Activated CD8-positive, alpha-beta memory T cell treated with anti-CD3 and anti-CD28 coated beads, Interleukin-2, amount 50 U/mL, for 1 hour (primary cell): ENCODE data around the gene CASK.

Experiments used
- DNase-seq: peaks from one replicate; pipeline ENCODE4 v3.0.0-alpha.2; 2020; ENCODE audit errors: extremely low read depth

CASK gene

DNA sequence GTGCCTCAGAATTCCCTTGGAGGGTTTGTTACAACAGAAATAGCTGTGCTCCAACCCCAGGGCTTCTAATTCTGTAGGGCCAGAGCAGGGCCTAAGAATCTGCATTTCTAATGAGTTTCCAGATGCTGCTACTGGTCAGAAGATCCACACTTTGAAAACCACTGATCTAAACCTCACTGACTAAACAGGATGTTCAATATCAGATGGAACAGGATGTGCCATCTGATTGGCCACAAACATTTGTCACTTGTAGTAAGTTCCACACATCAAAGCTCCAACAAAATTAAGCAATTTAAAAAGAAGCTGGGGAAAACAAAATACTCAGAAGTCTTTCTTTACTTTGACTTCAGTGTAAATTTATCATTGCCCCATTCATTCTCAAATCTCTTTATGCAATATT, 14.3 kb downstream of the CASK start:
- no peak for DNase-seq

DNA sequence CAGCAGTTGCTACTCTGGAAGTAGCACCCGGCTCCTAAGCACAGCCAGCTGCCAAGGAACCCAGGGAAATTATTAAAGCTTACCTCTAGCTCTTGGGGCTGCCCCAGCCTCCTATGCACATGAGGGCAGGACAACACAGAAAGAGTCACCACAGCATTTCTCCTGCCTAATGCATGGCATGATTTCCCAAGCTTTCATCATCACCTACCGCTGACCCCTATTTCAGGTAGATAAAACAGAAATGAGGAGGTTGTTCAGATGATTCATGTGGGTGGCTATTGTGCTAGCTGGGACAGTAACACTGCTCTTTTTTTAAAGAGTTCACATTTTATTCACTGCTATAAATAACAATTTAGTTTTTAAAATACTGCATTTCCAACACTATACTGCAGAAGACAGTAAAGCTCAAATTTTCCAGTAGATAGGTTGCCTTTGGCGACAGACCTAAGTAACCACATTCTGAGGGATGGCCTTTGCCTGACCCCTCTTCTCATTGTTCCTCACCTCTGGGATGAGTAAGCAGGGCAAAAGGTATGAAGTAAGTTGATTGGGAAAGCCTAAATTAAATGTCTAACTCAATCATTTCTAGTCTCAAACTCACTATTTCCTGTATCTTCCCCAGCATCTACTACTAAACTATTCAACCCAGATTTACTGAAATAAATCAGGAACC, 16.7 kb downstream of the CASK start:
- DNase-seq: no peak

DNA sequence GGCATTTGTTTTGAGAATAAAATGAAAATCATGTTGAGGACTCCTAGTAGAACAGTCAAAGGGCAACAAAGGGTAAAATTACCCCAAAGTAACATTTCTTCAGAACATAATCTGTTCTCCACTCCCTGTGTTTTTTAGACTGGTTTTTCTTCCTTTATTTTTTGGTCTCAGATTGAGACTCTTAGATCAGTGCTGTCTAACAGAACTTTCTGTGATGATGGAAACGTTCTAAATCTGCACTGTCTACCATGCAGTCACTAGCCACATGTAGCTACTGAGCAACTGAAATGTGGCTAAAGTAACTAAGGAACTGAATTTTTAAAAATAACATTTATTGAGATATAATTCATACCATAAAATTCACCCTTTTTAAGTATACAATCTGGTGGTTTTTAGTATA, 19.8 kb downstream of the CASK start:
- DNase-seq: no peak

DNA sequence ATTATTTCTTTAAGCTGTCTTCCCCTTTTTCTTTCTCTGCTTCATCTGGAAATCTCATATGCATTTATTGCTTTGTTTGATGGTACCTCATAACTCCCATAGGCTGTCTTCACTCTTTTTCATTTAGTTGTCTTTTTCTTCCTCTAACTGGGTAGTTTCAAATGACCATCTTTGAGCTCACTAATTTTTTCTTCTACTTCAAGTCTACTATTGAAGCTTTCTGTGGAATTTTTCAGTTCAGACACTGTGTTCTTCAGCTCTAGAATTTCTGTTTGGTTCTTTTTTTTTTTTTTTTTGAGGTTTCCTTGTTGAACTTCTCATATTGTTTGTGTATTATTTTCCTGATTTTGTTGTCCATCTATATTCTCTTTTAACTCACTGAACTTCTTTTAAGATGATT, 23.0 kb downstream of the CASK start:
- DNase-seq: no peak

DNA sequence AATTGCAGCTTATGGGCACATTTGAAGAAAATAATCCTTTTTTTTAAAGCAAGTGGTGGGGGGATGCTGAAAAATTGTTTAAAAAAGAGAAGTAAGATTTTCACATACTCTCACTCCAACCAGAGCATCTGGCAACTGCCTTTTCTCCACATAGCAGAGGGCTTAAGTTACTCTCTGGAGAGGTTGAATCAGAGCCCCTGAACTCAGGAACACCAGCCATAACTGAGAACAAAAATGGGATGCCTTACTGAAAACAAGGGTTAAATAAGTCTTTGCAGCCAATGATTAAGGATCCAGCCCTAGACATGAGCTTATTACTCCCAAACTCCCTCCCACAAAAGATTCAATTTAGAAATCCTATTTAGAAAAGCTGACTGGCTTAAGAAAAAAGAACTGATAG, 27.5 kb downstream of the CASK start:
- no peak for DNase-seq

DNA sequence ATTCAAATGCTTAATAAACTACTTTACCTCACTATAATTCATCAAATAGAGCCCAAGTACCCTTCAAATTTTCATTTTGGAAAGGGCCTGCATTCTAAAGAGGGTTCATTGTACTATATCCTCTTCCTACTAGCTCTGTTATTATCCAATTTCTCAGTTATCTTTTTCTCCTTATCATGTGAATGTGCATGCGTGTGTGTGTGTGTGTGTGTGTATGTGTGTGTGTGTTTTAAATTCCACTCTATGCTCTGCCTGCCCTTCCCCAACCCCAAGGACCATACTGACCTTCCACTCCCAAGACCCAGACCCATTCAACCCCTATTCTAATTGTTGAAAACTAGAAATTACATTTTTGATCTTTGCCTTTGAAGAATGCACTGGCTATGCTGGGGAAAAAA, 33.3 kb downstream of the CASK start:
- no peak for DNase-seq

DNA sequence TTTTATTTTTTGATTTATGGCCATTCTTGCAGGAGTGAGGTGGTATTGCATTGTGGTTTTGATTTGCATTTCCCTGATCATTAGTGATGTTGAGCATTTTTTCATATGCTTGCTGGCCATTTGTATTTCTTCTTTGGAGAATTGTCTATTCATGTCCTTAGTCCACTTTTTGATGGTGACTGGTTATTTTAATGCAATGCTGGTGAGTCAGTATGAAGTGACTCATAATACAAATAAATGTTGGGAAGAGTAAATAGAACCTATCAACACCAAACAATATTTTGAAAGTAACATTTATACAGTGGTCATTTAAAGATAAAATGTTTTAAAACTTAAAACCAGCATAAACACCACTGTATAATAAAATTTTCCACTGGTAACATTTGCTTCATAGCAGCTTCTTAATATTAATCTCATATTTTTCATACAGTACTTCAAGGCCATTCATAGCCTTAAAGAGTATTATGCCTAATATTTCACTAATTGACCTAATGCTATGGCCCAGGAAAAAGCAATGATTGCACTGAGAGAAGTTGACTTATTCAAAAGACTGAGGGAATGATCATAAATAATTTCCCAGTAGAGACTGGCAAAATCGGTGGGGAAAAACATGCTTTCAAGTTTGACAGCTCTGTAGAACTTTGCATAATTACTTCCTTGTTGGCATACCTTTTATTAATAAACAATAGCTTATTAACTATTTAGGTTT, 33.9 kb downstream of the CASK start:
- DNase-seq: no peak

DNA sequence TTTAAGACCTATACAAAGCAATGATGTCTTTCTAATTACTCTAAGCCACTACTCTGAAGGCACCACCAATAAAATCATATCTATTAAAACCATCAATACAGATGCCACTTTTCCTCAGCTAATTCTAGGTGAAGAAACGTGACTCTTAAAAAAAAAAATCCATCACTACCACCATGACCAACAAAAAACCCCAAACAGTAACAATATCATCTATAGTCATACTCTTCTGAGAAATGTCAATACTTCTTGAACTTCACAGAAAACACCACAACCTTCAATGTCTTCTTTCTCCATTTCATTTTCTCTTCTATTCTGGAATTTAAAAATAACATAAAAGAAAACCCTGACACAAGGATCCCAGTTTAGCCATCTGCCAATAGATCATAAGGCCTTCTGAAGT, 35.7 kb downstream of the CASK start:
- no peak for DNase-seq

DNA sequence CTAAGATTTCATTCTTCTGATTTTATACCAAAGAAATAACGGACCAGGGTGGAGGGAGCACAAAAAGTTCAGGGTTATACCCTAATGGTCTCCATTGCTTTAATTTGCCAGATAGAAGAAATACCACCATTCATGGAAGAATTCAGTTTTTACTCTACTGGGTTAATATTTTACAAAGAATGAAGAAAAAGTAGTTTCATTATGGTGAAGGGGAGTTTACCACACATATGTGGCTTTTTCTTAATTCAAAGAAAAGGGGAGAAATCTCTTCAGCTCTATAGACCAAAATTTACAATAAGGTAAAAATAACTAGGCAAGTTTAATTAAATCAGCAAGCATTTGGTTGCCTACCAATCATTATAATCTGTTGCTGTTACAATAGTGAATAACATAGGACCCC, 37.6 kb downstream of the CASK start:
- no peak for DNase-seq

DNA sequence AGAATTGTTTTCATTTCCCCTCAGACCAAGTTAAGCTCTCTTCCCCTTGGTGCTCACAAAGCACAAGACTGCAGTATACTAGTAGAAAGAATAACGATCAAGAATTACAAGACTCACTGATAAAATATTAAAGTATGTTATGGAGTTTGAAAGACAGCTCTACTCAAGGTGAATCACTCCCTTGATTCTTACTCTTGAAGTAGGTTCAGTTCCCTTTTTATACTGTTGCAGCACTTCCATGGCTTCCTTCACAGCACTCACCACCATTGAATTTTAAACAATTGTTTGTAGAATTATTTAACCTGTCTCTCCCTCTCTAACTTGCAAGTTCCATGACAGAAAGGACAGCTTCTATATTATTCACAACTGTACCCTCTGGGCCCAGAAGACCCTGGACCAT, 42.2 kb downstream of the CASK start:
- DNase-seq: no peak

DNA sequence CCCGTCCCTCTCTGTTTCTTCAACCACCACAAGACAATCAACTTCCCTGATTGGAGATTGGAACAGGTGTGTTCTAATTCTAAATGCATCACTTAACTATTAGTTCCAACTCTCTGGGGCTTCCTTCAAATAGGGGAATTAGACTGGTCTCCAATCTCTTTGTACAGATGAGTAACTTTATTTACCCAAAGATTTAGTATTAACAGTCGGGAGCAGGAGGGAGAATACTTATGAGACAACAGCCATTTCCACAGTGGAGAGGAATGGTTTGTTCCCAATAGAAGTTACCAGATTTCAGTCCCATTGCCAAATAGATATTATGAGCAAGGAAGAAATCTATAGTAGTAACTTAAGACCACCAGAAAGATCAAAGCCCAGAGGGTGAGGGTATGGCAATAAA, 46.2 kb downstream of the CASK start:
- no peak for DNase-seq

DNA sequence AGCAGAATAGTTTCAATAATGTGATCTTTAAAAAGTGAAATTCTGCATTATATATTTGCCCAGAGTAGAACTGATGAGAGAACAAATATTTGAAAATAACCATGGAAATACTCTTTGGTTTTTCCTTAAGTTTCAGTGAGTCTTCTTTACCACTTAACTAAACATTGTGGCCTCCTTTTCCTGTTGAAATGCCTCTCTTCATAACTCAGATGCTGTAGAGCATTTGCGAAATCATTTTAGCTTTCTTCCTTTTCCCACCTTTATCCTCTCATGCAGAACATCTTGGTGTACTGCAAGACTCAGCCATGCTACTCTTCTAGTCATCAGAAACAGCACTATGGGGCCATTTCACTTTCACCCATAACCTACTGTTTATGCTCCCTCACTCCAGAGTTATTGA, 48.2 kb downstream of the CASK start:
- no peak for DNase-seq

DNA sequence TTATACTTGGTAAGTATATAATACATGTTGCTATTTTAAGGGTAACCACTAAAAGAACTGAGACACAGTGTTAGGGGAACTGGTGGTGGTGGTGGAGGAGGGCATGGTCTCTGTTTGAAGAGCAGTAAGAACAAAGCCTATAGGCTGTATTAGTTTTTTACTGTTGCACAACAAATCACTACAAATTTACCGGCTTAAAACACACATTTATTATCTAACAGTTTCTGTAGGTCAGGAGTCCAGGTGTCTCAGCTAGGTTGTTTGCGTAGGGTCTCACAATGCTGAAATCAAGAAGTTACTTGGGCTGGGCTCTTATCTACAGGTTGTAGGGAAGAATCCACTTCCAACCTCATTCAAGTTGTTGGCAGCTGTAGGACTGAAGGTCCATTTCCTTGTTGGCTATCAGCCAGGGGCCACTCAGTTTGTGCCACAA, 52.6 kb downstream of the CASK start:
- DNase-seq: no peak

DNA sequence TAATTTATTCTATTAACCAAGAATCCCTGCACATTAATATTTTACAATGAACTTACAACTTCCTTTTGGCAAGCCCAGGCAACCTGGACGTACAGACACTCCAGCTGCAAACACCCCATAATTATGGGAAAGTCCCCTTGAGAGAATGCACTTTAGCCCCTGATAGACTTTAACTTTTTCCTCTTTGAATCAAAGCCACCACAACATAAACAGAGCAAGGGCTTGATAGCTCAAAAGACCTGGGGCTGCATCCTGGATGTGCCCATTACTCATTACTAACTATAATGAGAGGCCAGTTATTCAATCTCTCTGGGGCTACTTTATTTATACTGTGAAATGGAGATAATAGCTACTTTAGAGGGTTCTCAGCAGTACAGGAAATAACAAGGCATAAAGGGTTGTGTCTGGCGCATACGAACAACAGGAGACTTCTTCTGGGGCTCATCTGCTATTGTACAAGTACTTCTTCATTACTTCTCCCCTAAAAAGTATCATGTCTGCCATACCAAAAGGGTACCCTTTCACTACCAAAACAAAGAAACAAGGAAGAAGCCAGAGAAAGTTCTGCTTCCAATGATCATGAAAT, 54.9 kb downstream of the CASK start:
- DNase-seq: no peak

DNA sequence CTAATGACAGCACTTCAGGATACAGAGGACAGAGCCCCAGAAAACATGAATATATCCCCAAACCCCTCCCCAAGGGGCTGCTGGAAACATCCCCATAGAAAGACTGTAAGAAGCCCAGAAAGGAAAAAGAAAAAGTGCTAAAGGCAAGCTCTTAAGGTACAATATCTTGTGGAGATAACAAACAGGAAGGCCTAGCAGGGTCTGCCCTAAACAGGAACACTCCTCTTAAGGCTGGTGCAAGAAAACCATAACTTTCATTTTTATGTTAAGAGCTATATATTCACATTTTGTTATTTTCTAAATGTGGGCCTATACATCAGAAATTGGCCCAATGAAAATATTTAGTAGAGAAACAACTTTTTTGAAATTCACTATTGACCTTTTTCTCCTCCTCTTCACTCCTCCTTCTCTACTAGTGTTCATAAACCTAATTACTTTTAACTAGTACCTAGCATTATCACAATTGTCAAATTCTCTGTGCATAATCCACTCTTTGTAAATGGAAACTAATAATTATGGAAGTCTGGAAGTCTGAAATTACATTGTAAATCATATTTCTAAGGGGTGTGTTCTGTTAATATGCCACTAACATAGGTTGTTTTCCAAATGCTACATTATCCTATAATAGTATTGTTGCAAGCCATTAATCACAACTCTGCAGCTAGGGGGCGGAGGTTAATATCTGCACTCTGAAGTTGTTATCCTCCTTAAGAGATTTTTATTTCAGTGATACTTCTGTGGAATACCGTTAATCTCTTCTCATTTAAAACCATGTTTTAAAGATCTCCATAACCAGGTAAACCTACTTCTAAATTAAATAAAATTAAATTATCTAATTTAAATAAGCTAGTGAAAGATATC, 59.8 kb downstream of the CASK start:
- no peak for DNase-seq

DNA sequence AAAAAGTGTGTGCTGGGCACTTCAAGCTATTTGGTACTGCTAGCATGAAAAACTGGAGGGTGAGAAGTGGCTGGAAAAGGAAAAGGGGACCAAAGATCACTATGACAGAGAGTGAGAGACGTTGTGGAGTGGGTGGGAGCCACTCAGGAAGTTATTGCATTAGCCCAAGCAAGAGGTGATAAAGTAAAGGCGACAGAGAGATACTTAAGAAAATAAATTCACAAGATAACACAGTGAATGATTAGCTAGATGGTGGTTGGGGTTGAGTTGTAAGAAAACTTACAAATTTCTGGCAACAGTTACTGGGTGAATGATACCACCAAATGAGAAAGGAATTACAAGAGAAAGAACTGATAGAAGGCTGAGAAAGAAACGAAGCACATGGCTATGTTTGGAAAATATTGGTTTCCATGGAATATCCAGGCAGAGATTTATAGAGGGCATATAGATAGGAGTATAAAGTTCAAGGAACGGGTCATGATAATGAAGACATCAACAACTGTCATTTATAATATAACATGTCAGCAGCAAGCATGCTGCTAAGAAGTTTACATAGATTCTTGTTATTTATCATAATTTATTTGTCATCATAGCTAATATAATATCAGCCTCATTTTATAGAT, 60.7 kb downstream of the CASK start:
- no peak for DNase-seq

DNA sequence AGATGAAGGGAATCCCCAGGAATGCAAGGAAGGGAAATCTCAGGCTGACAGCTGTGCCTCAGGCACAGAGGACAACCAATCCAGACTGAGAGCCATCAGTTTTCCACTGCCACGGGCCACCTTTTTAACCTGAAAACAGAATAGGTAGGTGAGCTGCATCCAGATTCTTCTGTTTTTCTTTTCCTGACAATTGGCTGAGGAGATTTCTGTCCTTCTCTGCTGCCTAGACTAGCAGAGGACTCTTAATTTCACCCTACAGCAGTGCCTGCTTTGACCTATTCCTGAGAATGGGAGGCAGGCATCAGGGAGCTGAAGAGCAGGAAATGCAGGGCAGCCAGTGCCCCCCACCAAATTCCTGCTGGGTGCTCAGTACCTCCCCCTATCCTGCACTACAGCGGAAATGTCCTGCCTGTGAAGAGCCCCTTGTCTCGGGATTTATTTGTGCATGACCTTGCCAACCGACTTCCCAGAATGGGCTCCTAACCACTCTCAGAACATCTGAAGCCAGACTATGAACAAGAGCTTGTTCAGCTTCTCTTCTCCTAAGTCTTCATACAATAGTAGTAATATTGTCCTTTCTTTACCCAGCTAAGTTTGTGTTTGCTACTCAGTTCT, 65.1 kb downstream of the CASK start:
- DNase-seq: no peak

DNA sequence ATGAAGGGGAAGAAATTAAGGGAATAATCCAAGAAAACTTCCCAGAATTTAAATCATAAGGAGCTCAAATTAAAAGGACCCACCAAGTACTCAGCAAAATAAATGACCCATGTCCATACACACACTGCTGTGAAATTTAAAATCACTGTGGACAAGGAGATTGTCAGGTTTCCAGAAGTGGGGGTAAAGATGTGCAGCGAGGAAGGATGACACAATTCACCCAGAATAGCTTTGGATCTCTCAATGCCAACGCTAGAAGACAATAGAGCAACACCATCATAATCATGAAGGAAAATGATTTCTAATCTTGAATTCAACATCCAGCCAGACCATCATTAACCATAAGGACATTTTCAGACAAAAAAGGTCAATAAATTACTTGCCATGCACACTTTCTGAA, 65.7 kb downstream of the CASK start:
- DNase-seq: no peak

DNA sequence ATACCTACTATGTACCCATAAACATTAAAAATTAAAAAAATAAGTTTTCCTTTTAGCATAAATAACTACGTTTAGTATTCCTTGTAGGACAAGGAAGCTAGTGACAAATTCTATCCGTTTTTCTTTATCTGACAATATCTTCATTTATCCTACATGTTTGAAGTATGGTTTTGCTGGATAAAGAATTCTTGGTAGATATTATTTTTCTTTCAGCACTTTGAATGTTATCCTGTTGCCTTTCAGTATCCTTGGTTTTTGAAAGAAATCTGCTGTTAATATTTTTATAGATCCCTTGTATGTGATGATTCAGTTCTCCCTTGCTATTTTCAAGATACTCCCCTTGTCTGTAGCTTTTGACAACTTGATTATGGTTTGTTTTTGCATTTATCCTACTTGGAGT, 76.6 kb downstream of the CASK start:
- DNase-seq: no peak

DNA sequence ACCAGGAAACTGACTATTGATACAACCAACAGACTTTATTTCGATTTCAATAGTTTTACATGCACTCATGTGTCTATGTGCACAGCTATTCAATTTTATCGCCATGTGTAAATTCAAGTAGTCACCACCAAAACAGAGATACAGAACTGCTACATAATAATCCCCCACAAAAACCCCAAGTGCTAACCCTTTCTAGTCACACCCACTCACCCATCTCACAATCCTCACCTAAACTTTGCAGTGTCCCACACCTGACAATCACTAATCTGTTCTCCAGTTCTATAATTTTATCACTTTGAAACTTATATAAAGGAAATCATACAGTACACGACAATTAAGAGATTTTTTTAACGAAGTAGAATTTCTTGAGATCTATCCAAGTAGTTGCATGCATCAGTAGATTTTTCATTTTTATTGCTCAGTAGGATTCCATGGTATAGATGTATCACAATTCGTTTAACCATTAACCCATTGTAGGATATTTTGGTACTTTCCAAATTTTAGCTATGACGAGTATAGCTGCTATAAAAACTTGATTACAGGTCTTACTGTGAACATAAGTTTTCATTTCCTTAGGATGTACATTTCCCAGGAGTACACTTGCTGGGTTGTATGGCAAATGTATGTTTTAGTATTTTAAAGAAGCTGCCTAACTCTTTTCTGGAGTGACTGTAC, 85.9 kb downstream of the CASK start:
- no peak for DNase-seq

DNA sequence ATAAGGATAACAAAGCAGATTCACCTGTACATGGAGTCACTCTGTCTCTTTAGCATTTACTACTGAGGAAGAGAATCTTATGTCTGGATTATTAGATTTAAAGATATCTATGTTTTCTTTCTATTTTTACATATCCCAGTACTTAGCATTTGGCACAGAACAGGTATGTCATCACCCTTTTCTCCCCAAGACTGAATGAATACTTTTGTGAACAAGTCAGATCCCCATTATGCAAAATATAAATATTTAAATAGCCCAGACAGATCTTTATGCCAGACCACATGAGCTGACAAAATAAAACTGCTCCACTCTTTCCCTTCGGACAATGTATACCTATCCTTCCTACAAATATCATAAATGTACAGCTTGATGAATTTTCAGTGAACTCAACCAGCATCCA, 94.5 kb downstream of the CASK start:
- DNase-seq: no peak
